B cell (primary cell): ENCODE measurements around the gene ROR2. TPM values are rescaled to one million over a fixed set of nuclear protein-coding genes. Genes with fewer than 3 reads are reported as not detected.

Source experiments
- ATAC-seq: fragments of 200-7000 bp; cut with Tn5 transposase; one replicate; pipeline ENCODE4 v1.10.0; 2021; ENCODE audit warnings: low read depth, mild to moderate bottlenecking, moderate number of reproducible peaks, moderate library complexity
- CTCF ChIA-PET: fragments of 350-600 bp; sonication (Branson Sonifier 250); formaldehyde crosslinking; loops from one replicate; lab custom pipeline; 2021; ENCODE audit warnings: antibody characterized with exemption, inconsistent platforms; lab: Charles Lee
- POLR2A ChIA-PET: fragments of 350-600 bp; sonication (Branson Sonifier 250); formaldehyde crosslinking; loops from one replicate; lab custom pipeline; 2021; ENCODE audit warnings: antibody characterized with exemption; lab: Charles Lee
- DNase-seq: peaks from one replicate; pipeline ENCODE4 v3.0.0; 2013
- H2AFZ ChIP-seq: 2 replicates; pipeline ENCODE4 v1.6.1; 2012; ENCODE audit warnings: mild to moderate bottlenecking, low read depth, low read length; ENCODE audit not compliant: insufficient read depth, poor library complexity, severe bottlenecking
- H3K27ac ChIP-seq, 2 donors: 1 replicate in 1 of 2; 2 replicates in 1 of 2; pipeline ENCODE4 v1.5.1; 2012 to 2013; ENCODE audit warnings: low read length in 2 of 2, mild to moderate bottlenecking in 2 of 2, moderate library complexity in 1 of 2
- H3K27me3 ChIP-seq, 4 experiments: fragments of 200-600 bp in 1 of 4; sonication (generic) in 1 of 4; replicated peaks in 1 of 4; 1 replicate in 2 of 4; 2 replicates in 2 of 4; pipeline versions ENCODE4 v1.6.1 to v1.7.0; 2013 to 2016; ENCODE audit warnings: low read length in 3 of 4, mild to moderate bottlenecking in 2 of 4, mixed read lengths in 1 of 4, moderate library complexity in 1 of 4; ENCODE audit not compliant: insufficient read depth in 4 of 4, control insufficient read depth in 3 of 4; ENCODE audit errors: control extremely low read depth in 1 of 4
- H3K36me3 ChIP-seq, 2 experiments: replicated peaks in 1 of 2; 1 replicate in 1 of 2; 2 replicates in 1 of 2; pipeline versions ENCODE4 v1.6.1 to v1.7.1; 2013; ENCODE audit warnings: low read length in 1 of 2; ENCODE audit not compliant: insufficient read depth in 2 of 2, control insufficient read depth in 1 of 2; ENCODE audit errors: control extremely low read depth in 1 of 2, extremely low read depth in 1 of 2
- H3K4me1 ChIP-seq, 2 donors: fragments of 200-600 bp in 1 of 2; sonication (generic) in 1 of 2; 1 replicate in 1 of 2; 2 replicates in 1 of 2; pipeline versions ENCODE4 v1.5.1 to v1.6.1; 2013 to 2017; ENCODE audit warnings: low read length in 2 of 2; ENCODE audit not compliant: control insufficient read depth in 2 of 2, insufficient read depth in 2 of 2
- H3K4me2 ChIP-seq: replicated peaks from 2 replicates; pipeline ENCODE3; 2012; ENCODE audit warnings: mild to moderate bottlenecking, low read depth, low read length; ENCODE audit not compliant: poor library complexity, severe bottlenecking
- H3K4me3 ChIP-seq, 5 experiments: fragments of 200-600 bp in 1 of 5; sonication (generic) in 1 of 5; 1 replicate in 3 of 5; 2 replicates in 2 of 5; pipeline versions ENCODE4 v1.5.1 to v1.7.0; 2011 to 2016; ENCODE audit warnings: low read length in 4 of 5, mild to moderate bottlenecking in 4 of 5, low read depth in 2 of 5, control low read depth in 1 of 5, moderate library complexity in 1 of 5; ENCODE audit not compliant: insufficient read depth in 1 of 5; ENCODE audit errors: control extremely low read depth in 1 of 5, extremely low read depth in 1 of 5
- H3K79me2 ChIP-seq: fragments of 200-600 bp; sonication (generic); one replicate; pipeline ENCODE4 v1.6.0; 2016; ENCODE audit warnings: low read length; ENCODE audit not compliant: control insufficient read depth, insufficient read depth
- H3K9ac ChIP-seq: fragments of 200-600 bp; sonication (generic); 2 replicates; pipeline ENCODE4 v1.6.1; 2017; ENCODE audit warnings: mild to moderate bottlenecking, low read length, moderate library complexity
- H3K9me3 ChIP-seq, 3 donors: one replicate each; pipeline versions ENCODE4 v1.6.1 to v1.7.1; 2013; ENCODE audit warnings: low read length in 2 of 3; ENCODE audit not compliant: control insufficient read depth in 2 of 3, insufficient read depth in 1 of 3; ENCODE audit errors: control extremely low read depth in 1 of 3
- H4K20me1 ChIP-seq: 2 replicates; pipeline ENCODE4 v1.6.0; 2012; ENCODE audit warnings: mild to moderate bottlenecking, low read length; ENCODE audit not compliant: insufficient read depth, control insufficient read depth, poor library complexity, severe bottlenecking
- H3K27ac Mint-ChIP-seq: one replicate; pipeline ENCODE4 v1.8.0; 2021; ENCODE audit warnings: mixed read lengths
- H3K27me3 Mint-ChIP-seq: one replicate; pipeline ENCODE4 v1.8.0; 2021; ENCODE audit warnings: mixed read lengths
- H3K4me1 Mint-ChIP-seq: one replicate; pipeline ENCODE4 v1.8.0; 2021; ENCODE audit warnings: mixed read lengths
- H3K4me3 Mint-ChIP-seq: one replicate; pipeline ENCODE4 v1.8.0; 2021; ENCODE audit warnings: mixed read lengths
- H3K9me3 Mint-ChIP-seq: one replicate; pipeline ENCODE4 v1.8.0; 2022; ENCODE audit warnings: mixed read lengths; ENCODE audit not compliant: insufficient read depth
- CTCF ChIP-seq: fragments of 200-600 bp; IDR thresholded peaks from one replicate; pipeline ENCODE4 v1.8.0; 2022; ENCODE audit warnings: antibody characterized with exemption, mild to moderate bottlenecking
- EZH2 ChIP-seq: IDR thresholded peaks from 2 replicates; pipeline ENCODE4 v1.6.1; 2012; ENCODE audit warnings: borderline replicate concordance, low read depth, mild to moderate bottlenecking, moderate library complexity, low read length; ENCODE audit not compliant: insufficient read depth, poor library complexity, severe bottlenecking
- WGBS: methylation state at CpG from one replicate; pipeline ENCODE4 v1.1.5; 2013; ENCODE audit warnings: missing lambda C conversion rate; ENCODE audit not compliant: insufficient coverage; 5-methylcytosine and 5-hydroxymethylcytosine counted together
- intact Hi-C: fragments of 100-400 bp; cut with micrococcal nuclease; formaldehyde crosslinking; loops from one replicate; pipeline ENCODE4 v1.10.0; 2022
- polyA plus RNA-seq: library from polyadenylated mRNA; depleted of rRNA; stranded (reverse); fragments of >200 nt; gene quantifications from 2 replicates; pipeline ENCODE4 v1.2.3, GENCODE V29; 2012
- total RNA-seq, 2 donors: library from RNA; stranded (reverse); fragments of 120-200 nt in 1 of 2; gene quantifications; 1 replicate in 1 of 2; 2 replicates in 1 of 2; pipeline versions ENCODE4 v1.2.3 to v1.2.4, GENCODE V29; 2013 to 2022

The ROR2 gene
- total and polyA plus RNA-seq, 2 donors (not counting 1 experiment from before 2014, with no cell fraction given): 0.21 to 0.49 TPM

- DNase-seq (no peak), ATAC-seq (no peak)
- no peak overlapping the region for H3K9ac ChIP-seq
- ChIA-PET POLR2A (no interaction called here), CTCF (no interaction called here)
- TF ChIP-seq EZH2 (no peak), CTCF (no peak)
- H2AFZ ChIP-seq: peak overlapping the region; percentile 33
- Mint-ChIP-seq H3K27ac (no peak overlapping the region), H3K4me1 (no peaks in the 10 kb centered on the region), H3K4me3 (no peak overlapping the region), H3K9me3 (no peaks in the 10 kb centered on the region), H3K27me3 (peaks cover 7% of the 10 kb centered on the region)
- H3K9me3 ChIP-seq: peaks cover 0 to 16% (median 0%) of the 10 kb centered on the region in 3 donors
- H4K20me1 ChIP-seq: no peaks in the 10 kb centered on the region
- WGBS: 63% methylated on average over 20 of the region's 27 CpGs
- H3K79me2 ChIP-seq: no peaks in the 10 kb centered on the region
- intact Hi-C loops: no loop called here
- H3K27ac ChIP-seq: no peak overlapping the region
- no peaks in the 10 kb centered on the region for H3K4me1 ChIP-seq
- no peaks in the 10 kb centered on the region for H3K27me3 ChIP-seq
- H3K4me2 ChIP-seq: no peak overlapping the region
- no peak overlapping the region for H3K4me3 ChIP-seq
- H3K36me3 ChIP-seq: no peaks in the 10 kb centered on the region
Observed at GRCh38 chr9:91857291-91858212, 92.5 kb downstream of the ROR2 start.

- Histone ChIP-seq H3K27me3 (no peaks in the 10 kb centered on the region), H4K20me1 (no peaks in the 10 kb centered on the region), H3K79me2 (no peaks in the 10 kb centered on the region), H2AFZ (no peak overlapping the region), H3K27ac (no peak overlapping the region), H3K36me3 (no peaks in the 10 kb centered on the region), H3K4me3 (no peak overlapping the region), H3K4me2 (no peak overlapping the region), H3K4me1 (no peaks in the 10 kb centered on the region), H3K9me3 (peaks cover 0 to 9% (median 0%) of the 10 kb centered on the region in 3 donors), H3K9ac (no peak overlapping the region)
- Mint-ChIP-seq H3K27me3 (peaks cover 10% of the 10 kb centered on the region), H3K9me3 (no peaks in the 10 kb centered on the region), H3K27ac (no peak overlapping the region), H3K4me1 (no peaks in the 10 kb centered on the region), H3K4me3 (no peak overlapping the region)
- intact Hi-C loops: no loop called here
- 95% methylated on average over 5 of the region's 5 CpGs for WGBS
- DNase-seq: no peak
- ATAC-seq: no peak
- CTCF ChIA-PET: no interaction called here
- POLR2A ChIA-PET: no interaction called here
- TF ChIP-seq CTCF: no peak
- no peak for TF ChIP-seq EZH2
Observed at GRCh38 chr9:91856419-91856818, 93.6 kb downstream of the ROR2 start.
